Embryonic facial prominence (tissue), 1 donor: ENCODE results near the gene PLCB1.
"Not testable (repeated sequence)": the region's sequence is repeated elsewhere in the genome, so short reads cannot be mapped to it uniquely, and the experiment has no call there.

ENCODE experiments used
- DNase-seq: peaks from one replicate; pipeline ENCODE4 v3.0.0-alpha.2; 2016; ENCODE audit errors: extremely low spot score

PLCB1 gene

DNA sequence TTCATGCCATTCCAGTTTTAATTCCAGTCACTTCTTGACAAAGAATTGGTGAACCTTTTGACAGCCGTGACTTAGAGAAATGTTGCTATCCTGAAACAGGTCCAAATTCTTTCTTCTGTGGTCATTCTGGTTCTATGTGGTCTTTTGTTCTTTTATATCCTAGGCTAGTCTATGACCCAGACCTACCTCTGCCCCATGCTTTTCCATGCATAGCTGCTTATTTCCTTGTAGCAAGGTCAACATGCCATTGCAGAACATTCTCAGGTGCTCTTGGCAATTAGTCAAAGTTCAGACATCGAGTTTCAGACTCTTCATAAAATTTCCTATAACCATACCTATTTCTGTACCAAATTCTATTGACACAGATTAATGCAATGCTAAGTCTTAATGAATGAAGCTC, 202.6 kb downstream of the PLCB1 start:
- no peak for DNase-seq

DNA sequence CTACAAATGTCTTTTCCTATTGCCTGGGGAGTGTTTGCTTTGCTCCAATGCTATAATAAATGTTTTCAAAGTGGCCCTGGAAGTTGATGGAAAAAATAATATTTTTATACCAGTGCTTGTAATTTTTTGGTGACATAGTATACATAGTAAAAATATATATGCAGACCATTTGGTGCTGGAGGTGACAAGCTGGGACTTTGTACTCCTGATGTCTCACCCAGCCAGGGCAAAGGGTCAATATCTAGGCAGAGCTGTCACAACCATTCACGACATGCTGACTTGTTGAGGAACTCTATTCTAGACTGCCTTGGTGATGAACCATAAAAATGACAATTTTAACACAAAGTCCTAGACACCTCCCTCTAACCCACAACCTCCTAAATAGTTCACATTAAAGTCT, 203.0 kb downstream of the PLCB1 start:
- no peak for DNase-seq

DNA sequence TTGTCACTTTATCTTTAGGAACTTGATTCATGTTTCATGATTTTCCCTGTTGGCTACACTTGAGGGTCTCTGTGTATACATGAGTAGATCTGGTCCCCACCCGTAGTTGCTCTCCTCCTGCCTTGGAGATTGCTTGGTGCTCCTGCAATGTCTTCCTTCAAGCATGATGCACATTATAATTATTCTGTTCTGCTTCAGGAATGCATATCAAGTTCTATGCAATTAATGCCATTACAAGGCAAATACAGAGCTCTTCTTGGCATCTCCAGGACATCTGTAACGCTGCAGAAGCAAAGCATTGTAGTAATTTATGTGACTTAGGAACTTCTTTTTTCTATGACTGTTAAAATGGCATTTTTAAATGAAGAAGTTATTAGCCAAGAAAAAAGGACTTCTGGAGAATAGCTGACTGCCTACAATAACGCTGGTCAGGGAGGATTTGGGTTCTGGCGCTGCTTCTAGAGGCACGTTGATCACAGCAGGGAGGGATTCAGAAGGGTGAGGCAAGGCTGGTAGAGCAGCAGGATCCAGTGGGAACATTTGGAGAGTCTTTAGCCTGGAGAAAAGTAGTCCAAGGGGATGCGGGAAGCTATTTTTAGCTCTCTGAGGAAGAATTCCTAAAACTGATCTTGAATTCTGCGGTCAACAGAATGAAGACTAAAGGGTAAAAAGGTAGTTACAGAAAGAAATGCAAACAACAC, 203.6 kb downstream of the PLCB1 start:
- no peak for DNase-seq

DNA sequence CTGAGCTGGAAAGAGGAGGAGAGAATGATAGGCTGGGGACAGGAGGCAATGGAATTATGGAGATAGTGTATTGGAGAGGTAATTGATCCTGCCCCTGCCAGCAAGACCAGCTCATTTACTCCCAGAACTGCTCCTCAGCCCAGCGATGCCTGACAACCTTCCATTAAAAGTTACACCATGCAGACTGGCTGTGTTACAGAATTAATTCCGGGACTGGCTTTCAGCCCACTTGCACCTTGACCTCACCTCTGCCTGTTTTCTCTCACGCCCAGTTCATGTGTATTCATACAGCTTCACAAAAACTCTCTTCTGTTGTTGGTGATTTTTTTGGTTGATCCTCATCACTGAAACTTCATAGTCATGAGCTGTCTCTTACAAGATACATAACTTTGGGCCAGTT, 207.3 kb downstream of the PLCB1 start:
- no peak for DNase-seq

DNA sequence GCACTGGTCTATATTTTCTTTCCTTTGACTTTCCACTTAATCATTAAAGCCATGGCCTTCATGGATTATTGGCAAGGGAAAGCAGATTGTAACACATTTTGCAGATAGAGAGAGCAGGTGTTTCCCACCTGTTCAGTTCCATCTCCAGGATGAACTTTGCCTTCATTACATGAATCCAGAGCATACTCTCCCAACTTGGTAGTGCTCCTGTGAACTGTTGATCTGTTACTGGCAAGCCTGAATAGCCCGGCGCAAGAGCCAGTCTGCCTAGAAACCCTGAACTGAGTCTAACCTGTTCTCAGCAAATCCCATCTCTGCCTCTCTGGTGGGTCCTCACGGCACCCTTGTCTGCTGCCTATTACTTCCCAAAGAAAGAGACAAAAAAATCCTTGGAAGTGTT, 210.3 kb downstream of the PLCB1 start:
- no peak for DNase-seq

DNA sequence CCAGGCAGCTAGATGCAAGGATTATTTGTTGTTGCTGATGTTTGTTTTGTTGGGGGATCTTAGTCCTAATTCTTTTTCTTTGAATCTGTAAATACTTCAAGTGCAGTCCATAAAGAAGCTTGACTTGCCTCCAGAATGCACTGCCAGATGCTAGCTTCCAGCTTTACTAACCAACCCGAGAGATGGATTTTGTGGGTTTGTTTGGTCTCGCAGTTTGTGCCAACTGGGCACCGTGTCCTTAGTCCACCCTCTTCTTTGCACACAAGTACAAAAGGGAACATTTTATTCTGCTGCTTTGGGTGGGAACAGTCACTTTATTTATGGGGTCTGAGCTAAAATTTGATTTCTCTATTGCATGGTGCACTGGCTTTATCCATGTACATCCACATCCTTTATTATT, 212.0 kb downstream of the PLCB1 start:
- DNase-seq = no peak

DNA sequence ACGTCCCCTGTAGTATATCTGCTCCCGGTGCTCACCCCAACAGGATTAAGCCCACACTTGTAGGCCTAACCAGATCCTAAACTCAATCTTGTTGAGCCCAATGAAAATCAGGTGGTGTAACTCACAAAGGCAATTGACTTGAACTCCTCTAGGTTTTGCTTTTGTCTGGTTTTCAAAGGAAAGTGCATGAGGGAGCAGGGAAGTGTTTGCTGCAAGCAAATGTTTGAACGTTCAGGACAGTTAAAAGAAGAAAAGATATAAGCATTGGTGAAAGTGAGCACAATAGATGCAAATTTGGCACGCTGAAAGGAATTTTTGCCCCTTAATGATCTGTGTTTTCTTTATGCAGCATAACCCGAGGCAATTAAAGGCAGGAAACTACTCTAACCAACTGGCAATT, 212.6 kb downstream of the PLCB1 start:
- DNase-seq = no peak

DNA sequence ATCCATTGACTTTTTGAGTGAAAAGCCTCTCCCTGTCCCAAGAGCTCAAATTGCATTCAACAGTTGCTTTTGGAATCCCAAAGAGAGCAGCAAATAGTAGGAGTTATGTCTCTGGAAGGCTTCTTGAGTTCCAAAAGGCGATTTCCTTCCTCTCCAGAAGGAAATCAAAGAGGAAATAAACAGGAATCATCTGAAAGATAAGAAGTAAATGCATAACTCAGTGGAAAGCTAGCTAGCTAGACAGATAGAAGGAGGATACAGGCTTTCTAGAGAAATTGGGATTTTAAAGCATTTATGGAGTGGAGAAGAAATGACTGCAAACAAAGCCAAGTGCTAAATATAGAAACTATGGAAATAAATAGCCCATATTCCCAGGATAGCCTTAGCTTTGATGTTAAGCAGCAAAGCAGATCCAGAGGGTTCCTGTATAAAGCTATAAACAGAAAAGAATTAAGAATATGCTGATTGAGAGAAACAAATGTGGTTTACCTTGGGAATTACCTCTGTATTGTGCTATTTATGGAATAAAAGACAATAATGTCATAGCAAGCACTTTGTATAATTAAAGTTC, 214.7 kb downstream of the PLCB1 start:
- no peak for DNase-seq

DNA sequence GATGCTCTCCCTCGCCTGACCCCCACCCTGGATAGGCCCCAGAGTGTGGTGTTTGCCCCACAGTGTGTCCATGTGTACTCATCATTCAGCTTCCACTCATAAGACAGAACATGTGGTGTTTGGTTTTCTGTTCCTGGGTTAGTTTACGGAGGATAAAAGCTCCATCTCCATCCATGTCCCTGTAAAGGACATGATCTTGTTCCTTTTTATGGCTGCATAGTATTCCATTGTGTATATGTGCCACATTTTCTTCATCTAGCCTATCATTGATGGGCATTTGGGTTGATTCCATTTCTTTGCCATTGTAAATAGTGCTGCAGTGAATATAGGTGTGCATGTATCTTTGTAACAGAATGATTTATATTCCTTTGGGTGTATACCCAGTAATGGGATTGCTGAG, 218.2 kb downstream of the PLCB1 start:
- not testable (repeated sequence) for DNase-seq

DNA sequence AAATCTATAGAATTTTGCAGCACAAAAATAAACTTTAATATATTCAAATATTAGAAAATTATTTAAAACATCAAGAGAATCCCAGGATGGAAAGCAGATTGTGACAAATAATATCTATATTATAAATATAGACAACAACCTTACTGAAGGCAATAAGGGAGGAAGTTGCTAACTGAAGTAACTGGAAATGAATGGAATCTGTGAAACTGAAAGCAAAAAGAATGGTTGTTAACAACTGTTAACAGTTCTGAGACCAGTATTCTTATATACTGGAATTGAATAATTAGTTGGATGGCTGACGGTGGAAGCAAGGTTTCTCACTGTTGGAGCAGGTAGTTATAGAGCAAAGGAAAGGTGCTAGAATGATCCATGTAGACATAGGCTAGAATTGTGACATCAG, 220.4 kb downstream of the PLCB1 start:
- no peak for DNase-seq

DNA sequence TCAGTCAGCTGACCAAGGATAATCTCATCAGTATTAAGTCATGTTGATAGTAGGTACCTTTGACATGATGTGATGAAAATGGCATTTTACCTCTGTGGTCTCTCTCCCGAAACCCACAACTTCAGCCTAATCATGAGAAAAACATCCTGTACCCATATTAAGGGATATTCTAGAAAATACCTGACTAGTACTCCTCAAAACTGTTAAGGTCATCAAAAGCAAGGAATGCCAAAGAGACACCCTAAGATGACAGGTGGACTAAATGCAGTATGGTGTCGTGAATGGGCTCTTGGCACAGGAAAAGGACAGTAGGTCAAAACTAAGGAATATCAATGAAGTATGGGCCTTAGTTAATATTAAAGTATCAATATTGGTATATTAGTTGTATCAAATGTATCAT, 221.4 kb downstream of the PLCB1 start:
- no peak for DNase-seq

DNA sequence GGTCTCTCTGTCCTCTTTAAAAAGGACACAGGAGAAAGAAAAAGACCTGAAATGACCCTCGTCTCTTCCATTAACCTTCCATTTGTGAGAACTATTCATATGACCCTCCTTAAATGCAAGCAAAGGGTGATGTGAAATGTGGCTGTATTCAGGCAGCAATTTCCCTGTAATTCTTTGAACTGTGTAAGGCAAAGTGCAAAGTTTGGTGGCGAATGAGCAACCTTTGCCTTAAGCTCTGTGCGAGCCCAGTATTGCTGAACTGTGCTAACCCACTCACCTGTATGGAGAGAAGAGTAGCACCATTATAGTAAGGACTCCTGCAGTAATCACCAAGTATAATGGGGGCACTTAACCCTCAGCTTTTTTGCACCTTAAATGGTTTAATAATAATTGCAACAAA, 223.4 kb downstream of the PLCB1 start:
- DNase-seq = no peak

DNA sequence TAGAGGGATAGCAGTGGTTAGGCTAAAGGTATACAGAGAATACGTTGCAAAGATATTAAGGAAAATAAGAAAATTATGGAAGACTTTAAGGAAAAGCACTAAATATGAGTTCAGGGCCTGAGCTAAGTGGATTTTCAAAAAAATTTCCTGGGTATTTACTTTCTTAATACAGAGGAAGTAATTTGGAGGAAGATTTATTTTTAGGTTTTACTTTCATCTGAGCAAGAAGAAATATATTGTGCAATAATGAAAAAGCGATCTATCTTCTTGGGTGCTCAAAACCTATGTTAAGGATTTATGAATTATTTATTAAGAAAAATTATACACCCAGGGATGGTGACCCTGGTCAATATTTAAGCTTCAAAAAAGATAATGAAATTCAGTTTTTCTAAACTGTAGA, 224.7 kb downstream of the PLCB1 start:
- no peak for DNase-seq

DNA sequence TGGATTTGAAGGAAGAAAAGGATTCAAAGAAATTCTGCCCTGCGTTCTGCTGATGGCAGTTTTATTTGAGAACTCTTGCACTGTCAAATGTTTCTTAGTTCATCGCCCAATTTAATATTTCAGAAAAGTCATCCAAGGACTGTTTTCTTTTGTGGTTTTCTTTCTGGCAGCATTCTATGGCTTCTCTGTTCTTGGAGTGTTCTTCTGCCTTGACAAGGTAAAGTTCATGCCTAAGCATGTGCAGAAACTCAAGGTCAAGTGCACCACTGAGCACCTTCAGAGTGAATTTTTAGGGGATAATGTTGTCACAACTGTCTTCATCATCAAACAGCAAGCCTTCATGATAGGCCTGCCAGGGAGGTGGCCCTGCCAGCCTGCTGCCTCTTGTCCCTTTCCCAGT, 225.6 kb downstream of the PLCB1 start:
- no peak for DNase-seq

DNA sequence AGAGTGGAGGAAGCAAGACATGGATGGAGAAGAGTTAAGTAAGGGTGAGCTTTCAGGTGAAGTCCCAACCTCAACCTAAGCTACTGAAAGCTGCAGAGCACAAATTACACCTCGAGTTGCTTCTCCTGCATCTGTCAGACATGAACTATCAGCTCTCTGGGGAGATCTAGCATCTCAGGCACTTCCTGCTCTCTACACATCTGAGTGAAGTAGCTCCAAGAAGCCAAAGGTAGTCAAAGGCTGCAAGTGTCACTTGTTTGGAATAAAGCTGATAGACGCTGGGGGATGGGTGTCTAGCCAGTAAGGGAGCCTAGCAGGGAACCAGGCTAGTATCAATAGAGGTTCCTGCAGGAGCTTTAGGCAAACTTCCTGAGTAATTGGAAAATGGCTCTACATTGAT, 228.0 kb downstream of the PLCB1 start:
- DNase-seq = no peak

DNA sequence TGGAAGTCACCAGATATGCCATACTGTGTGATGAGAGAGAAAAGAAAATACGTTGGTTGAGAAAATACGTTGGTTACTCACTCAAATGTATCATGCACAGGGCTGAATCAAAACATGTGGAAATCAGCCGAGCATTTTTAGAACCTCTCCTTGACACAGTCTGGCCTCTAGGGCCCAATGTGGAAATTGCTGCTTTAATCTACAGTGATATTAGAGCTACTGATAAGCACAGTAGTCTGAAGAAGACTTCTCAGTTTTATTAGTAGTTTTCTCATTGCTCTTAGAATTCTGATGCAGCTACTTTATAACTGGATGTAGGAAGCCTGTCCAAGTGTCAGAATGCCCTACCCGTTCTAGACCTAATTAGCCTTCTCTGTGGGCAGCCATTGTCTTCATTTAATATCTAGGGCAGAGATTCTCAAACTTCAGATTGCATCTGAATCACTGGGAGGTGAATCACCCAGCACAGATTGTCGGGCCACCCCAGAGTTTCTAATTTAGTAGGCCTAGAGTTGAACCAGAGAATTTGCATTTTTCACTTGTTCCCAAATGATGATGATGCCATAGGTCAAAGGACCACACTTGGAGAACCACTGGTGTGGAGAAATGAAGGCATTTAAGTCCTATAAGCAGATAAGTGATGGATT, 229.1 kb downstream of the PLCB1 start:
- DNase-seq = no peak

DNA sequence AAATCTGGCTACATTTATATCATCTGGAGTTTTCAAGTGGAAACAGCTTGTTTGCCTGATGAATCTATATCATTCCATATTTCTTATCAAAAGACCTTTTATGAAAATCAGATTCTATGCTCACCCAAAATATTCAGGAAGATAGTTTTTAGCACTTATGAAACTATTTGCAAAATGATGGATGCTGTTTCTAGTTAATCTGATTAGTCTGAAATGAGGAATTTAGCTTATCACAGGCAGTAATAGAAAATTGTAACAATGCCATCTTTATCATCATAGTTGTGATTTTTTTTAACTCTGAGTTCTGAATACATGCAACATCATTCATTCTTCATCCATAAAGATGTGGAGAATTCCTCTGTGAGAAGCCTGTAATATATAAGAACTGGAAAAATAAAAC, 229.7 kb downstream of the PLCB1 start:
- no peak for DNase-seq

DNA sequence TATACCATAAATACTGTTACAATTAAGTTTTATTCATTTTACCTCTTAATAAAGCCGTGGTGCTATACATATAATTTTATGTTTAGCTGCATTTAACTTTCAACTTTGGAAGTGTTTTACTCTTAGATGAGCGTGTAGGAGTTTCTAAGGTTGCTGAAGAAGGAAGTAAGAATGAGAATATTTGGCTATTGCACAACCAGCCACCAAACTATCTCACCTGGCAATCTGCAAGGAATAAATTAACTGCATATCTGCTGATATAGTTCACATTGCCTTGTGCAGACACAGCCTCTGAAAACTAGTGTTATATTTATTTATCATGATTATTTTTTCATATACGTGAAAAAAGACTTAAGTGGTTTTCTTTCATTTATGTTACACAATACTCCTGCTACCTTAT, 230.4 kb downstream of the PLCB1 start:
- no peak for DNase-seq

DNA sequence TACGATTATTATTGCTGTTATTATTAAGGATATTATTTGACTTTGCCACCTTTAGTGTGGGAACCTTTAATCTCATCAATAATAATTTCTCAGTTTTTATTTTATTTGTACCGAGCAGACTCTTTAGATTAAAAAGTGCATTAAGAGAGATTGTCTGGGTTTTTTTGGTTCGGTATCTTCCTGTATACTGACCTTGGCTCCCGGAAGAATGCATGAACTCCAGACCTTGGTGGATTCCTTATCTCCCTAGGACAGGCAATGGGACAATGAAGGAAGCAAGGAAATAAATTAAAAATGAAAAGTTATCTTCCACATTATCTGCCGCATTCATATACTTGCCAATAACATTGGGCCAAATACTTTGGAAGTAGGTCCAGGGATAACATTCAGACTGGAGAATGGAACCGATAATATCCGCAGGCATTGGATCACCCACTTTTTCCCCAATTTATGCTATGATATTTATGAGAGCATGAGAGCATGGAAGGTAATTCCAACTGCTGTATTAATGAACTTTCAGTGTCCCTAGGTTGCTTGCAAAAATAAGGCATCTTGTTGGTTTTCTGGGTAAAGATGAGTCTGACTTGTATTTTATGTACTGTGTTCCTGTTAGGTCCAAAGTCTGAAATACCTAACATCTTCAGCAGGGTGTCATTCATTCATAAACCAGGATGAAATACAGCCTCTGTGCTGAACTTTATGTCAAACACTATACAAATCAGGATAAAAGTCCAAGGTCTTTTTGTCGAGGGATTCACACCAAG, 232.1 kb downstream of the PLCB1 start:
- DNase-seq = no peak

DNA sequence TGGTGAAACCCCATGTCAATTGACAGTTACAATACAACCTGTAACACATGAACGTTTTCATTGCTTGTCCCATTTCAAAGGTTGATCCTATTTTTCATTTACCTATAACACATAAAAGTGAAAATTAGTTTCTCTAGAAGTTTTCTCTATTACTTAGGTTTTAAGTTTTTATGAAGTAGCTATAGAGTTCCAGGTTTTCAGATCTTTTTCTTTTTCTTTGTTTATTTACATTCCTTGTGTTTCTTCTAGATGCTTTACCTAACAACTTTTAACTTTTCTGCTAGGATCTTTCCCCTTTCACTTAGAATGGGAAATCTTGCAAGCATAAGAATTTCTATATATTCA, 232.6 kb downstream of the PLCB1 start:
- no peak for DNase-seq

DNA sequence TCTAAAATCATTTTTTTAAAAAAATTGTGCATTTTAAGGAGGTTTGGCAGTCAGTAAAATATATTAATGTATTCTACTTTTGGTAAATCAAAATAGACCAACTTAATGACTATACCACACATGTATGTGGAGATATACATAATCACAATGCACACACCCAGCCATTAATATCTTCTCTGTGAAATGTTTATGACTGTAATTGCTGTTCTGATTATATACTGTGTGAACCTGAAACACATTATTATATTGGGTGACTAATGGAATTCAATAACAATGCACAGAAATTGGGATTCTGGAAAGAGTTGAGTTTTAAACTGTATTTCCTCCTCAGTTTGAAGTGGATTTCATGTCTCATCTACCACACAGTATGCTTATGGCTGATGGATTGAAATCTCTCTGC, 233.6 kb downstream of the PLCB1 start:
- DNase-seq = no peak

DNA sequence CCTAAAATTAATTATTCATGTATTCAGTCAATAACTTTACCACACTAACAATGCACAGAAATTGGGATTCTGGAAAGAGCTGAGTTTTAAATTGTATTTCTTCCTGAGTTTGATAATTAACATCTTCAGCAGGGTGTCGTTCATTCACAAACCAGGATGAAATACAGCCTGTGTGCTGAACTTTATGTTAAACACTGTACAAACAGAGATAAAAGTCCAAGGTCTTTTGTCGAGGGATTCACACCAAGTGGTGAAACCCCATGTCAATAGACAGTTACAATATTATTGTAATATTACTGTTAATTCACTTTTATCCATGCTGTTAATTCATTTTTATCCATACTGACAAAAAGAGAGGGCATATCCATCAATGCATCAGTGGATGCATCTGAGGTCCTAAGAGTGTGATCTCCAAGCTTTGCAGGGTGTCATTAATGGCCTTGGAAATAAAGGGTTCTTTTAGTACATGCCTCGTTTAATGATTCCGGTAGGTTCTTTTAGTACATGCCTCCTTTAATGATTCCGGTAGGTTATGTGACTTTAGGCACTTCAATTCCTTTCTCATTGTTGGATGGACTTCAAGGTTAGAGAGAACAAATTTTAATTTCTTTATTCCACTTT, 234.3 kb downstream of the PLCB1 start:
- no peak for DNase-seq

DNA sequence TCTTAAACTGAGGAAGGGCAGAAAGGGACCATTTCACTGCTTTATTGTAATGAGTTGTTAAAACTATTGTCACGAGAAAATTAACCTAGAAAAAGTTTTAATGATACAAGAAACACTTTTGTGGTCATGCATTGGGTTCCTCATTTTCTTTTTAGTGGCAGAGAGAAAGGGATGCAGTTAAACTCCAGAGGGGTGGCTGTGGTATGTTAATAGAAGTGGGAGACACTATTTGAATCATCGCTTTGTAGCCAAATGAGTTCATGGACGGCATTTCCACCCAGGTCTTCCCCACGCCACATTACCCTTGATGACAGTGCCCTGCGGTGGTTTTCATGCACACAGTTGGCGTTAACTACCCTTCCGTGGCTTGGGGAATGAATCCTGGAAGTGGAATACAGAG, 235.6 kb downstream of the PLCB1 start:
- no peak for DNase-seq
